Uterus (tissue), 4 donors: ENCODE data around the gene RAB5B. TPM values are rescaled to one million over a fixed set of nuclear protein-coding genes. Genes with fewer than 3 reads are reported as not detected.

Experiments
- DNase-seq, 2 donors: peaks; one replicate each; pipeline ENCODE4 v3.0.0-alpha.2; 2019 to 2020
- H3K27ac ChIP-seq, 2 donors: fragments of 200-600 bp; sonication (generic); 1 replicate in 1 of 2; 2 replicates in 1 of 2; pipeline ENCODE4 v1.5.1; 2016 to 2018
- H3K27me3 ChIP-seq, 2 donors: fragments of 200-600 bp; sonication (generic); one replicate each; pipeline ENCODE4 v1.5.1; 2018 to 2019; ENCODE audit warnings: control low read depth in 1 of 2
- H3K36me3 ChIP-seq, 2 donors: fragments of 200-600 bp; sonication (generic); one replicate each; pipeline ENCODE4 v1.5.1; 2019; ENCODE audit warnings: control low read depth in 1 of 2
- H3K4me1 ChIP-seq, 2 donors: fragments of 200-600 bp; sonication (generic); one replicate each; pipeline ENCODE4 v1.5.1; 2018 to 2019; ENCODE audit warnings: control low read depth in 1 of 2
- H3K4me3 ChIP-seq, 2 donors: fragments of 200-600 bp; sonication (generic); 1 replicate in 1 of 2; 2 replicates in 1 of 2; pipeline ENCODE4 v1.5.1; 2018 to 2019; ENCODE audit warnings: mild to moderate bottlenecking in 1 of 2
- H3K9me3 ChIP-seq, 2 donors: fragments of 200-600 bp; sonication (generic); one replicate each; pipeline ENCODE4 v1.5.1; 2019; ENCODE audit warnings: control low read depth in 1 of 2
- POLR2A ChIP-seq, 2 donors: fragments of 450-650 bp; IDR thresholded peaks; one replicate each; pipeline ENCODE4 v1.6.1; 2016; ENCODE audit warnings: antibody characterized with exemption in 2 of 2, mild to moderate bottlenecking in 1 of 2, moderate library complexity in 1 of 2
- intact Hi-C: fragments of 100-400 bp; cut with DNase I; formaldehyde crosslinking; loops from one replicate; pipeline ENCODE4 v1.15.1; 2023; ENCODE audit warnings: low total_unique reads
- total RNA-seq, 4 donors: library from RNA; depleted of rRNA in 3 of 4; stranded (reverse); fragments of >200 nt in 3 of 4; gene quantifications; one replicate each; pipeline versions ENCODE4 v1.1.0 to v1.2.4, GENCODE V29; 2014 to 2023
- TF ChIP-seq, protein P1 (sequence below), 4 experiments: fragments of 200-600 bp in 2 of 4; fragments of 450-650 bp in 2 of 4; sonication (generic) in 2 of 4; IDR thresholded peaks; one replicate each; pipeline ENCODE4 v1.5.1; 2016 to 2019; ENCODE audit warnings: antibody characterized with exemption in 4 of 4, mild to moderate bottlenecking in 2 of 4, moderate library complexity in 1 of 4
- donor health status: DM: yes; HTN: yes; CAD: no.

RAB5B gene
- total RNA-seq, 4 donors from 2014 or later = 49.4 to 128 (median 67.2) TPM

DNA sequence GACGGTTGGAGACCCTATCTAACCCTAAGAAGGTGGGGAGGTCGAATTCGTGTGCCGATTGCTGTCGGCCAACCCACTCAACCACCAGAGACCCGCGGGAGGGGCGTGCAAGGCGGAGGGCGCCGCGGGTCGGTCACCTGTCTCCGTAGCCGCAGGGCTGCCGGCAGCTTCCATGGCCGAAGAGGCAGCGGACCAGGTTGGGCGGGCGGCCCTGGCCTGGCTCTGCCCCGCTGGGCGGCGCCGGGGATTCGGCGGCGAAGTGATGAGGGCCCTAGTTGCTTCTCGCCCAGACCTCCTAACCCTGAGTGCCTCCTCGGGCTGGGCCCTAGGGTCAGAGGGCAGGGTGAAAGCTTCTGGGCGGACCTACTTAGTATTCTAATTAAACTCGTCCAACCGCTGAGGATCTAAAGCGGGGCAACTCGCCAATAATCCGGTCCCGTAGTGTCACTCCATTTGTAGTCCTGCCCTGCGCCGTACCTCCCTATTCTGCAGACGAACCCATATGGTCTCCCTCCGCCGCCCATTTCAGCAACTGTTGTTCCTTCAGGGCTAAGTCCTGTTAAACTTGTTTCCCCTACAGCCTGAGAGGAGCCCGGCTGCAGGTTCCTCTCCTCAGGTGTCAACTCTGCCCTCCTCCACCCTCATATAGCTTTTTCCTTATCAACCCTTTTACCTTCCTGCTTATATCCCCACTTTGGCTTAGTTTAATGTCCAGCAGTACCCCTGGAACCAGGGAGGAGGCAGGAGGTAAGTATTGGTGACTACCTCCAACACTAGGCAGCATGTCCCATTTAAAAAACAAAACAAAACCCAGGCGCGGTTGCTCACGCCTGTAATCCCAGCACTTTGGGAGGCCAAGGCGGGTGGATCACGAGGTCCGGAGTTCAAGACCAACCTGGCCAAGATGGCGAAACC, 46.0 kb upstream of the RAB5B start, which contains the start of gene PYM1:
TSS of gene PYM1 (minus strand) at position 307 of the 915 bp plus-strand sequence. CDS start at position 174, 133 bp downstream.
- intact Hi-C loops = no loop called here
- Histone ChIP-seq H3K9me3 (no peaks in the 10 kb centered on the region), H3K27ac (peak within 1 kb of the TSS; percentile 91 to 95), H3K4me1 (peaks cover 6 to 11% of the 10 kb centered on the region in 2 donors), H3K36me3 (no peaks in the 10 kb centered on the region), H3K4me3 (peak within 1 kb of the TSS; percentile 62 to 80), H3K27me3 (no peaks in the 10 kb centered on the region)
- peak; percentile 72 to 83 for DNase-seq
- TF ChIP-seq, protein P1, sequence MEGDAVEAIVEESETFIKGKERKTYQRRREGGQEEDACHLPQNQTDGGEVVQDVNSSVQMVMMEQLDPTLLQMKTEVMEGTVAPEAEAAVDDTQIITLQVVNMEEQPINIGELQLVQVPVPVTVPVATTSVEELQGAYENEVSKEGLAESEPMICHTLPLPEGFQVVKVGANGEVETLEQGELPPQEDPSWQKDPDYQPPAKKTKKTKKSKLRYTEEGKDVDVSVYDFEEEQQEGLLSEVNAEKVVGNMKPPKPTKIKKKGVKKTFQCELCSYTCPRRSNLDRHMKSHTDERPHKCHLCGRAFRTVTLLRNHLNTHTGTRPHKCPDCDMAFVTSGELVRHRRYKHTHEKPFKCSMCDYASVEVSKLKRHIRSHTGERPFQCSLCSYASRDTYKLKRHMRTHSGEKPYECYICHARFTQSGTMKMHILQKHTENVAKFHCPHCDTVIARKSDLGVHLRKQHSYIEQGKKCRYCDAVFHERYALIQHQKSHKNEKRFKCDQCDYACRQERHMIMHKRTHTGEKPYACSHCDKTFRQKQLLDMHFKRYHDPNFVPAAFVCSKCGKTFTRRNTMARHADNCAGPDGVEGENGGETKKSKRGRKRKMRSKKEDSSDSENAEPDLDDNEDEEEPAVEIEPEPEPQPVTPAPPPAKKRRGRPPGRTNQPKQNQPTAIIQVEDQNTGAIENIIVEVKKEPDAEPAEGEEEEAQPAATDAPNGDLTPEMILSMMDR (IDR thresholded peaks at IDR 0.05) = no peak
- peak in 1 of 2 donors; percentile 14 for TF ChIP-seq POLR2A (IDR thresholded peaks at IDR 0.05)

DNA sequence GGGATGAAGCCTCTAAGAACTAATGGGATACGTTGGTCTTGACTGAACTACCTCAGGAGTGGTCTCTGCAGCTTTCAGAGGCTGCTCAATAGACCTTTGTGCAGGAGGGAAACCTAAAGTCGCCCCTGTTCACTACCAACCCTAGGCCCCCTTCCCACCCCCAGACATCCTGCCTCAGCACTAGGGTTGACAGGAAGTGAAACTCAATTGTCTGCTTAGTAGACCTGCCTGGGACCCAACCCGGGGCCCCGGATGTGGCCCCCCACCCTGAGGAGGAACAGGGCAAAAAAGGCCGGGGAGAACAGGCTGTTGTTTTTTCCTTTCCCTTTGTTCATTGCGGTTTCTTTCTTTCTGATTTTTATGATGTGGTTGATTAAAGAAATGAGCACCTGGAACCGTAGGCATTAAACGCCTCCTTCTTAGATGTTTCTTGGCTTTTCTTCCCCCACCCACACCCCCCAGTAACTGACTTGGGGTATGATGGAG, 44.5 kb upstream of the RAB5B start:
- intact Hi-C loops = no loop called here
- Histone ChIP-seq H3K4me3 (no peak overlapping the region), H3K36me3 (no peaks in the 10 kb centered on the region), H3K9me3 (no peaks in the 10 kb centered on the region), H3K4me1 (peaks cover 7 to 13% of the 10 kb centered on the region in 2 donors), H3K27me3 (no peaks in the 10 kb centered on the region), H3K27ac (peak overlapping the region; percentile 91 to 95)
- TF ChIP-seq, protein P1 (IDR thresholded peaks at IDR 0.05) = no peak
- no peak for TF ChIP-seq POLR2A (IDR thresholded peaks at IDR 0.05)
- no peak for DNase-seq

DNA sequence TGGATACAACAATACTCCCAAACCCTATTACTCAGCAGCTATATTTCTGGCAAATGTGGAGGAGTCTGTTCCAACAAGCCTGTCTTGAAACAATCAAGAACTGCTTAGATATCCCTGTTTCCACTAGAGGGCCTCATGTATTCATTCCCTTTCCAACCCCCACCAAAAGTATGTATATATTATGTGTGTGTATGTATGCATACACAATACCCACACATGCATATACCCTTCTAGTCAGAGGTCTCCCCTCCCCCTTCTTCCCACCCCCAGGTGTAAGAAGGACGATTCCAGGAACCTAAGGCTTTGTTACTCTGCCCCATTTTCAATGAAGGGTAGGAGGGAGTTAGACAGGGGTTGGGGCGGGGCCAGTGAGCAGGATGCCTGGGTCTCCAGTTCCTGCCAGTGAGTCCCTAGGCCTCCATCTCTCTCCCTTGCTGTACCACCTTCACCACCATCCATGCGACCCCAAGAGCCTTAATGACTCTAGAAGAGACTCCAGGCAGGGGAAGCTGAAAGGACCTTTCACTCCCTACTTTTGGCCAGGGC, 43.0 kb upstream of the RAB5B start, which contains the start of gene DGKA:
TSS of gene DGKA (plus strand) at position 392 of the 546 bp plus-strand sequence. CDS start 5,342 bp downstream, outside the sequence.
- DNase-seq = peak; percentile 41 to 48
- TF ChIP-seq POLR2A (IDR thresholded peaks at IDR 0.05) = no peak
- TF ChIP-seq, protein P1 (IDR thresholded peaks at IDR 0.05) = peak; percentile 40 to 66 (median 50)
- no peaks in the 10 kb centered on the region for H3K9me3 ChIP-seq
- peak within 1 kb of the TSS; percentile 77 to 79 for H3K4me3 ChIP-seq
- H3K27me3 ChIP-seq = no peaks in the 10 kb centered on the region
- peaks cover 7 to 9% of the 10 kb centered on the region in 2 donors for H3K4me1 ChIP-seq
- H3K27ac ChIP-seq = peak within 1 kb of the TSS; percentile 83 to 91
- intact Hi-C loops = loop anchor here (5.0 kb wide), 1 partner anchor 104 kb away; the partner anchor contains the start of gene DNAJC14
- H3K36me3 ChIP-seq = no peaks in the 10 kb centered on the region

DNA sequence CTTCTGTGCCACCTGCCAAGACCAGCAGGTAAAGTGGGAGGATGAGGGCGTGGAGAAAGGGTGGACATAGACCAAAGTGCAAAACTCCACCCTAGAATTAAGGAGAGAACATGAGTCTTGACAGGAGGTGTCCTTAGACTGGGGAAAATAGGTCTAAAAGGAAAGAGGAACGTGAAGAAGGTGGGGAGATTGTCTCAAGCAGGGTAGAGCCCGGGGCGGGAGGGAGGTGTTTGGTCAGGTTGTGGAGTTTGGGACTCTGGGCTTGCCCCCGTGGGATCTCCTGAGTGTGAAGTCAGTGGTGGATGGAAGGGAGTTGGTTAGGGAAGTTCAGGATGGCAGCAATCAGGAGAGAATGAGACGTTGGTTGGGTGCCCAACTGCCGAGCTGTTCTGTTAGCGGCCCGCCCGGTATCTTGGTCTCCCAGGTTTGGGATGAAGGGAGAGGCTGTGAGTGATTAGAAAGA, 42.5 kb upstream of the RAB5B start:
- no peaks in the 10 kb centered on the region for H3K9me3 ChIP-seq
- DNase-seq = peak; percentile 33 to 36
- peaks cover 4 to 7% of the 10 kb centered on the region in 2 donors for H3K4me1 ChIP-seq
- TF ChIP-seq POLR2A (IDR thresholded peaks at IDR 0.05) = no peak
- TF ChIP-seq, protein P1 (IDR thresholded peaks at IDR 0.05) = no peak
- intact Hi-C loops = loop anchor here (5.0 kb wide), 1 partner anchor 104 kb away; the partner anchor contains the start of gene DNAJC14
- no peaks in the 10 kb centered on the region for H3K27me3 ChIP-seq
- no peaks in the 10 kb centered on the region for H3K36me3 ChIP-seq
- H3K4me3 ChIP-seq = peak overlapping the region; percentile 77 to 79
- peak overlapping the region; percentile 83 to 91 for H3K27ac ChIP-seq
